K562 (cell line): ENCODE results near the gene MILR1. TPM values are rescaled to one million over a fixed set of nuclear protein-coding genes. Genes with fewer than 3 reads are reported as not detected.

Experiments used
- ASH1L ChIP-seq: fragments of 450-650 bp; IDR thresholded peaks from 2 replicates; pipeline ENCODE4 v1.6.1; 2018; ENCODE audit warnings: borderline replicate concordance, mild to moderate bottlenecking, low read depth; ENCODE audit not compliant: partially characterized antibody
- CBFA2T2 ChIP-seq: fragments of 450-650 bp; conservative IDR thresholded peaks from 2 replicates; pipeline ENCODE4 v1.6.1; 2017; ENCODE audit warnings: mild to moderate bottlenecking
- ETS1 ChIP-seq: conservative IDR thresholded peaks from 2 replicates; pipeline ENCODE4 v1.6.1; 2011; ENCODE audit warnings: low read depth, mild to moderate bottlenecking, low read length; ENCODE audit not compliant: control insufficient read depth
- FOSL1 ChIP-seq: fragments of 200-800 bp; sonication (Bioruptor generic); conservative IDR thresholded peaks from 2 replicates; pipeline ENCODE4 v1.6.1; 2016; ENCODE audit warnings: missing genetic modification characterization, missing compliant biosample characterization
- GABPB1 ChIP-seq: sonication (generic); formaldehyde crosslinking; IDR thresholded peaks from 2 replicates; pipeline ENCODE4 v1.8.0; 2022; ENCODE audit warnings: mild to moderate bottlenecking, missing genetic modification reagents
- HDGF ChIP-seq: fragments of 450-650 bp; IDR thresholded peaks from 2 replicates; pipeline ENCODE4 v1.6.1; 2016
- HNRNPL ChIP-seq: fragments of 200-400 bp; formaldehyde crosslinking; IDR thresholded peaks from 2 replicates; pipeline ENCODE4 v1.6.1; 2017; ENCODE audit warnings: low read depth, mild to moderate bottlenecking, low read length
- ID3 ChIP-seq, 2 experiments: fragments of 250-450 bp in 1 of 2; fragments of 450-650 bp in 1 of 2; sonication (Bioruptor Pico) in 1 of 2; IDR thresholded peaks; 2 replicates each; pipeline versions ENCODE4 v1.6.1 to v1.8.0; 2016 to 2021; ENCODE audit warnings: mild to moderate bottlenecking in 2 of 2, moderate library complexity in 2 of 2, missing compliant biosample characterization in 1 of 2, missing genetic modification characterization in 1 of 2
- KDM5B ChIP-seq: fragments of 200-600 bp; sonication (generic); IDR thresholded peaks from 2 replicates; pipeline ENCODE4 v1.6.1; 2012; ENCODE audit warnings: low read depth, mild to moderate bottlenecking, moderate library complexity, low read length, control low read depth, inconsistent platforms; ENCODE audit not compliant: insufficient replicate concordance
- NR4A1 ChIP-seq, 2 experiments: fragments of 250-450 bp in 1 of 2; fragments of 450-650 bp in 1 of 2; sonication (Bioruptor Pico) in 1 of 2; IDR thresholded peaks; 2 replicates each; pipeline versions ENCODE4 v1.4.0 to v1.6.1; 2016 to 2020; ENCODE audit warnings: mild to moderate bottlenecking in 2 of 2, missing compliant biosample characterization in 1 of 2, missing genetic modification characterization in 1 of 2, moderate library complexity in 1 of 2
- PATZ1 ChIP-seq: fragments of 250-450 bp; sonication (Bioruptor Pico); IDR thresholded peaks from 2 replicates; pipeline ENCODE4 v1.5.0; 2020; ENCODE audit warnings: mild to moderate bottlenecking, borderline replicate concordance
- POLR2A ChIP-seq: fragments of 450-650 bp; conservative IDR thresholded peaks from 2 replicates; pipeline ENCODE4 v1.6.1; 2016
- RBM15 ChIP-seq: fragments of 200-400 bp; formaldehyde crosslinking; IDR thresholded peaks from 2 replicates; pipeline ENCODE4 v1.6.1; 2018; ENCODE audit warnings: mild to moderate bottlenecking, low read length, moderate library complexity; ENCODE audit not compliant: insufficient read depth
- SIX5 ChIP-seq, 2 experiments: IDR thresholded peaks; 2 replicates each; pipeline ENCODE4 v1.6.1; 2011; ENCODE audit warnings: low read length in 2 of 2, borderline replicate concordance in 1 of 2, low read depth in 1 of 2, mild to moderate bottlenecking in 1 of 2, moderate library complexity in 1 of 2; ENCODE audit not compliant: insufficient read depth in 1 of 2
- XRCC5 ChIP-seq: fragments of 200-400 bp; formaldehyde crosslinking; IDR thresholded peaks from 2 replicates; pipeline ENCODE4 v1.6.1; 2017; ENCODE audit warnings: low read depth, mild to moderate bottlenecking, low read length
- ZBTB33 ChIP-seq: sonication (generic); formaldehyde crosslinking; IDR thresholded peaks from 2 replicates; pipeline ENCODE4 v1.8.1; 2023; ENCODE audit warnings: mild to moderate bottlenecking, missing genetic modification reagents
- ZBTB34 ChIP-seq: fragments of 250-450 bp; sonication (Bioruptor Pico); IDR thresholded peaks from 2 replicates; pipeline ENCODE4 v1.8.0; 2021; ENCODE audit warnings: mild to moderate bottlenecking, moderate library complexity
- ZNF134 ChIP-seq: fragments of 250-450 bp; sonication (Bioruptor Pico); conservative IDR thresholded peaks from 2 replicates; pipeline ENCODE4 v1.4.0; 2020
- polyA plus RNA-seq, 8 experiments: library from polyadenylated mRNA; depleted of rRNA in 4 of 8; stranded (reverse) in 5 of 8; unstranded in 3 of 8; fragments of >200 nt; fragmentation: Nextera tagmentation in 2 of 8; fragmentation: Illumina TruSeq in 1 of 8; extraction: Ambion mirVana in 2 of 8; extraction: Trizol in 1 of 8; gene quantifications; 2 replicates each; pipeline versions ENCODE4 v1.2.1 to v1.2.3, GENCODE V29; 2011 to 2014; ENCODE audit warnings: inconsistent platforms in 1 of 8, missing spikeins in 1 of 8
- total RNA-seq, 7 experiments: library from RNA; depleted of rRNA in 6 of 7; stranded (reverse); fragments of >200 nt in 6 of 7; fragmentation: Illumina TruSeq in 2 of 7; extraction: Trizol in 2 of 7; gene quantifications; 2 replicates each; pipeline versions ENCODE4 v1.2.1 to v1.2.3, GENCODE V29; 2011 to 2021; ENCODE audit warnings: low replicate concordance in 1 of 7

The MILR1 gene
- total and polyA plus RNA-seq, 9 of the 15 experiments (the other 6 are each of a cell fraction or from before 2014, with no cell fraction given), result 3.8 to 14.1 (median 7.1) TPM

GRCh38 chr17:64505340-64506200 is 56.7 kb downstream of the MILR1 start (continued):
- TF ChIP-seq CBFA2T2 (no peak), GABPB1 (CRISPR knock-in tag) (no peak; the same call in 1 of the 2 replicates), ZBTB33 (CRISPR knock-in tag) (0 out of 2 replicates have a peak, but pooled peaks have one; percentile 21), ASH1L (no peak), RBM15 (peak; percentile 66; the same call in 1 of the 2 replicates), KDM5B (no peak), ZBTB34 (CRISPR knock-in tag) (no peak), HDGF (peak; percentile 38; the same call in 1 of the 2 replicates), NR4A1 (CRISPR knock-in tag; IDR thresholded peaks at IDR 0.05) (no peak), NR4A1 (tag; IDR thresholded peaks at IDR 0.05) (no peak), POLR2A (peak; percentile 15; the same call in 1 of the 2 replicates), SIX5 (IDR thresholded peaks at IDR 0.05; ENCODE audit: borderline replicate concordance in 1 of 2, insufficient read depth in 1 of 2, low read depth in 1 of 2, low read length in 2 of 2) (no peak), ID3 (CRISPR knock-in tag; IDR thresholded peaks at IDR 0.05) (no peak), ID3 (tag; IDR thresholded peaks at IDR 0.05) (no peak), HNRNPL (peak; percentile 74), XRCC5 (peak; percentile 45; the same call in 1 of the 2 replicates), PATZ1 (CRISPR knock-in tag) (no peak), FOSL1 (tag) (no peak; the same call in 1 of the 2 replicates), ZNF134 (CRISPR knock-in tag) (no peak), ETS1 (0 out of 2 replicates have a peak, but pooled peaks have one; percentile 22)
